HEK293 (cell line): ENCODE data around the gene ACOT12.

Experiments
- CTCF ChIA-PET: fragments of 350-600 bp; formaldehyde crosslinking; extraction: SDS; loops from one replicate; lab custom pipeline; 2021; ENCODE audit warnings: antibody characterized with exemption; lab: Yijun Ruan, JAX
- POLR2A ChIA-PET: fragments of 300-600 bp; formaldehyde crosslinking; extraction: SDS; loops from one replicate; lab custom pipeline; 2020; ENCODE audit warnings: antibody characterized with exemption, inconsistent platforms; lab: Yijun Ruan, JAX
- H3K27ac ChIP-seq: fragments of 200-500 bp; sonication (Bioruptor generic); 2 replicates; pipeline ENCODE4 v1.5.1; 2014; ENCODE audit warnings: low read depth, low read length, control low read depth, inconsistent platforms; ENCODE audit errors: extremely low read depth
- H3K36me3 ChIP-seq, 2 experiments: fragments of 200-500 bp in 1 of 2; sonication (Bioruptor generic) in 1 of 2; 1 replicate in 1 of 2; 2 replicates in 1 of 2; pipeline ENCODE4 v1.5.1; 2014 to 2017; ENCODE audit warnings: inconsistent platforms in 2 of 2, low read length in 2 of 2; ENCODE audit not compliant: control insufficient read depth in 2 of 2, insufficient read depth in 1 of 2
- H3K4me1 ChIP-seq: fragments of 200-500 bp; sonication (Bioruptor generic); 2 replicates; pipeline ENCODE4 v1.5.1; 2014; ENCODE audit warnings: mild to moderate bottlenecking, low read length, inconsistent platforms; ENCODE audit not compliant: control insufficient read depth, insufficient read depth
- H3K4me3 ChIP-seq: 2 replicates; pipeline ENCODE4 v1.5.1; 2011; ENCODE audit warnings: low read depth, mild to moderate bottlenecking, control low read depth, low read length, moderate library complexity
- H3K9me3 ChIP-seq: fragments of 200-500 bp; sonication (Bioruptor generic); 2 replicates; pipeline ENCODE4 v1.5.1; 2014; ENCODE audit warnings: low read depth, low read length, inconsistent platforms; ENCODE audit not compliant: control insufficient read depth, insufficient read depth
- BCL11B ChIP-seq: fragments of 450-650 bp; formaldehyde crosslinking; IDR thresholded peaks from 2 replicates; pipeline ENCODE4 v1.5.1; 2016; ENCODE audit warnings: low read depth, missing biosample characterization, missing genetic modification characterization
- EGR2 ChIP-seq: fragments of 450-650 bp; formaldehyde crosslinking; IDR thresholded peaks from 2 replicates; pipeline ENCODE4 v1.5.1; 2016; ENCODE audit warnings: low read depth, missing biosample characterization, missing genetic modification characterization
- SP2 ChIP-seq: fragments of 450-650 bp; formaldehyde crosslinking; IDR thresholded peaks from 2 replicates; pipeline ENCODE4 v1.5.1; 2016; ENCODE audit warnings: missing biosample characterization, missing genetic modification characterization
- ZFHX2 ChIP-seq: fragments of 450-650 bp; formaldehyde crosslinking; conservative IDR thresholded peaks from 2 replicates; pipeline ENCODE4 v1.5.1; 2016; ENCODE audit warnings: missing biosample characterization, missing genetic modification characterization
- ZNF202 ChIP-seq: fragments of 450-650 bp; formaldehyde crosslinking; IDR thresholded peaks from 2 replicates; pipeline ENCODE4 v1.5.1; 2016; ENCODE audit warnings: missing biosample characterization, missing genetic modification characterization, borderline replicate concordance
- ZNF24 ChIP-seq: fragments of 450-650 bp; formaldehyde crosslinking; IDR thresholded peaks from 2 replicates; pipeline ENCODE4 v1.5.1; 2016; ENCODE audit warnings: missing biosample characterization, missing genetic modification characterization
- ZNF274 ChIP-seq, 2 experiments: fragments of 200-500 bp in 1 of 2; fragments of 450-650 bp in 1 of 2; sonication (Bioruptor generic) in 1 of 2; formaldehyde crosslinking in 1 of 2; IDR thresholded peaks; 2 replicates each; pipeline versions ENCODE4 v1.5.1 to v1.6.1; 2014 to 2016; ENCODE audit warnings: borderline replicate concordance in 1 of 2, inconsistent platforms in 1 of 2, low read length in 1 of 2, missing biosample characterization in 1 of 2, missing genetic modification characterization in 1 of 2
- ZNF394 ChIP-seq: fragments of 450-650 bp; formaldehyde crosslinking; IDR thresholded peaks from 2 replicates; pipeline ENCODE4 v1.5.1; 2016; ENCODE audit warnings: missing biosample characterization, missing genetic modification characterization, mild to moderate bottlenecking, moderate library complexity, borderline replicate concordance
- ZNF416 ChIP-seq: fragments of 450-650 bp; formaldehyde crosslinking; IDR thresholded peaks from 2 replicates; pipeline ENCODE4 v1.5.1; 2016; ENCODE audit warnings: missing biosample characterization, missing genetic modification characterization
- ZNF426 ChIP-seq: fragments of 450-650 bp; formaldehyde crosslinking; IDR thresholded peaks from 2 replicates; pipeline ENCODE4 v1.5.1; 2017; ENCODE audit warnings: missing biosample characterization, missing genetic modification characterization, mild to moderate bottlenecking, inconsistent platforms, moderate library complexity
- ZNF433 ChIP-seq: fragments of 450-650 bp; formaldehyde crosslinking; IDR thresholded peaks from 2 replicates; pipeline ENCODE4 v1.5.1; 2016; ENCODE audit warnings: missing biosample characterization, missing genetic modification characterization, low read depth
- ZNF521 ChIP-seq: fragments of 450-650 bp; formaldehyde crosslinking; IDR thresholded peaks from 2 replicates; pipeline ENCODE4 v1.5.1; 2017; ENCODE audit warnings: missing biosample characterization, mild to moderate bottlenecking, missing genetic modification characterization
- ZNF560 ChIP-seq: fragments of 450-650 bp; formaldehyde crosslinking; IDR thresholded peaks from 2 replicates; pipeline ENCODE4 v1.5.1; 2017; ENCODE audit warnings: missing biosample characterization, missing genetic modification characterization, borderline replicate concordance
- ZNF600 ChIP-seq: fragments of 450-650 bp; formaldehyde crosslinking; IDR thresholded peaks from 2 replicates; pipeline ENCODE4 v1.5.1; 2016; ENCODE audit warnings: missing biosample characterization, missing genetic modification characterization
- ZNF677 ChIP-seq: fragments of 450-650 bp; IDR thresholded peaks from 2 replicates; pipeline ENCODE4 v1.5.0; 2018; ENCODE audit warnings: missing biosample characterization, mild to moderate bottlenecking, missing genetic modification characterization, moderate library complexity
- ZNF792 ChIP-seq: fragments of 450-650 bp; formaldehyde crosslinking; IDR thresholded peaks from 2 replicates; pipeline ENCODE4 v1.5.1; 2016; ENCODE audit warnings: missing biosample characterization, missing genetic modification characterization
- ZNF837 ChIP-seq: fragments of 450-650 bp; formaldehyde crosslinking; IDR thresholded peaks from 2 replicates; pipeline ENCODE4 v1.5.1; 2016; ENCODE audit warnings: missing biosample characterization, missing genetic modification characterization
- ZSCAN5A ChIP-seq: fragments of 450-650 bp; formaldehyde crosslinking; IDR thresholded peaks from 2 replicates; pipeline ENCODE4 v1.5.1; 2016; ENCODE audit warnings: missing biosample characterization, missing genetic modification characterization
- TF ChIP-seq, protein P1 (sequence below): fragments of 450-650 bp; formaldehyde crosslinking; IDR thresholded peaks from 2 replicates; pipeline ENCODE4 v1.5.1; 2016; ENCODE audit warnings: missing biosample characterization, missing genetic modification characterization

ACOT12 gene

DNA sequence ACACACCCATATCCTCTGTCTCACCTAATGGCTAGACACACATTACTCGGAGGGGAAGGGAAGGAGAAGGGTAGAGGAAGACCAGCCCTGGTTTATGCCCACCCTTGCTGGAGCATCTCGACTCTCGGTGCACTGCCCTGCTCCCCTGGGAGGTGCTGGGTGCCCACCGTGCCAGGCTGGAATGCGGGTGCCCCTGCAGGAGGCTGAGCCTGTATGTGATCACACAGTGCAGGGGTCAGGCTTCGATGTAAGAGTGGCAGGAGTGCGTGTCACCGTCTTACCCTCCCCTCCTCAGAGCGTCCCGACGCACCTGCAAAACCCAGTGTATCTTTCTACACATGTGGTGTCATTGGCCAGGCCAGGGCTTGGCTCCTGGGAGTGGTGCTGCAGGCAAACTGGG lies 7.3 kb upstream of the ACOT12 start:
- ChIA-PET CTCF (no interaction called here), POLR2A (interaction anchor here (0.7 kb wide), 1 partner anchor 98 kb away, joined by 4 read pairs; no protein-coding TSS in a partner anchor)
- H3K36me3 ChIP-seq: no peaks in the 10 kb centered on the region
- TF ChIP-seq ZNF792 (tag by site-specific recombination): no peak
- TF ChIP-seq ZNF274 (IDR thresholded peaks at IDR 0.05; ENCODE audit: low read length): no peak
- no peak for TF ChIP-seq ZNF274 (tag by site-specific recombination; IDR thresholded peaks at IDR 0.05; ENCODE audit: borderline replicate concordance)
- no peak for TF ChIP-seq ZNF426 (tag by site-specific recombination)
- TF ChIP-seq ZNF24 (tag by site-specific recombination): no peak
- H3K27ac ChIP-seq: no peak overlapping the region
- no peak overlapping the region for H3K4me3 ChIP-seq
- H3K4me1 ChIP-seq: no peaks in the 10 kb centered on the region
- no peaks in the 10 kb centered on the region for H3K9me3 ChIP-seq

DNA sequence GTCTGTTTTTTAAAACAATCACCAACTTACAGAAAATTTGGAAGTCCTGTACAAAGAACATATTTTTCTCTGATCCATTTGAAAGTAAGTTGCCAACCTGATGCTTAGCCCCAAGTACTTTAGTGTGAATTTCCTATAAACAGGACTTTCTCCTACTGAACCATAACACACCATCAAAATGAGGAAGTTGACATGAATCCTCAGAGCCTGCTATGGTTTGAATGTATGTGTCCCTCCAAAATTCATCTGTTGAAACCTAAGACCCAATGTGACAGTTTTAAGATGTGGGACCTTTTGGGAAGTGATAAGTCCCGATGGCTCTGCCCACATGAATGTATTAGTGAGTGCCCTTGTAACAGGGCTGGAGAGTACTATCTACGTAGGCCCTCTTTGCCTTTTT lies 6.4 kb upstream of the ACOT12 start:
- no peak for TF ChIP-seq ZNF837
- no peak for TF ChIP-seq ZNF677 (tag by site-specific recombination)
- no peak for TF ChIP-seq ZSCAN5A (tag by site-specific recombination)
- no peak for TF ChIP-seq ZNF274 (IDR thresholded peaks at IDR 0.05; ENCODE audit: low read length)
- TF ChIP-seq ZNF274 (tag by site-specific recombination; IDR thresholded peaks at IDR 0.05; ENCODE audit: borderline replicate concordance): no peak
- no peak for TF ChIP-seq SP2 (tag by site-specific recombination)
- no peak overlapping the region for H3K27ac ChIP-seq
- H3K4me3 ChIP-seq: no peak overlapping the region
- H3K9me3 ChIP-seq: no peaks in the 10 kb centered on the region
- ChIA-PET CTCF (no interaction called here), POLR2A (interaction anchor here (0.7 kb wide), 1 partner anchor 97 kb away, joined by 4 read pairs; no protein-coding TSS in a partner anchor)
- no peaks in the 10 kb centered on the region for H3K4me1 ChIP-seq
- H3K36me3 ChIP-seq: no peaks in the 10 kb centered on the region

- H3K9me3 ChIP-seq: no peaks in the 10 kb centered on the region
- no peak overlapping the region for H3K27ac ChIP-seq
- no peak overlapping the region for H3K4me3 ChIP-seq
- no peaks in the 10 kb centered on the region for H3K4me1 ChIP-seq
- ChIA-PET CTCF (no interaction called here), POLR2A (no interaction called here)
- no peaks in the 10 kb centered on the region for H3K36me3 ChIP-seq
- TF ChIP-seq, protein P1, sequence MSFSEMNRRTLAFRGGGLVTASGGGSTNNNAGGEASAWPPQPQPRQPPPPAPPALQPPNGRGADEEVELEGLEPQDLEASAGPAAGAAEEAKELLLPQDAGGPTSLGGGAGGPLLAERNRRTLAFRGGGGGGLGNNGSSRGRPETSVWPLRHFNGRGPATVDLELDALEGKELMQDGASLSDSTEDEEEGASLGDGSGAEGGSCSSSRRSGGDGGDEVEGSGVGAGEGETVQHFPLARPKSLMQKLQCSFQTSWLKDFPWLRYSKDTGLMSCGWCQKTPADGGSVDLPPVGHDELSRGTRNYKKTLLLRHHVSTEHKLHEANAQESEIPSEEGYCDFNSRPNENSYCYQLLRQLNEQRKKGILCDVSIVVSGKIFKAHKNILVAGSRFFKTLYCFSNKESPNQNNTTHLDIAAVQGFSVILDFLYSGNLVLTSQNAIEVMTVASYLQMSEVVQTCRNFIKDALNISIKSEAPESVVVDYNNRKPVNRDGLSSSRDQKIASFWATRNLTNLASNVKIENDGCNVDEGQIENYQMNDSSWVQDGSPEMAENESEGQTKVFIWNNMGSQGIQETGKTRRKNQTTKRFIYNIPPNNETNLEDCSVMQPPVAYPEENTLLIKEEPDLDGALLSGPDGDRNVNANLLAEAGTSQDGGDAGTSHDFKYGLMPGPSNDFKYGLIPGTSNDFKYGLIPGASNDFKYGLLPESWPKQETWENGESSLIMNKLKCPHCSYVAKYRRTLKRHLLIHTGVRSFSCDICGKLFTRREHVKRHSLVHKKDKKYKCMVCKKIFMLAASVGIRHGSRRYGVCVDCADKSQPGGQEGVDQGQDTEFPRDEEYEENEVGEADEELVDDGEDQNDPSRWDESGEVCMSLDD (tag by site-specific recombination): no peak
- TF ChIP-seq ZFHX2 (tag by site-specific recombination): no peak
- no peak for TF ChIP-seq ZNF394 (tag by site-specific recombination)
- TF ChIP-seq ZNF600: no peak
- TF ChIP-seq ZNF416: no peak
- TF ChIP-seq BCL11B: no peak
- TF ChIP-seq ZNF433 (tag by site-specific recombination): no peak
- no peak for TF ChIP-seq ZNF560 (tag by site-specific recombination)
- TF ChIP-seq ZNF202 (tag by site-specific recombination): no peak
- TF ChIP-seq ZNF521: no peak
- TF ChIP-seq EGR2: no peak
Observed at GRCh38 chr5:81398741-81399140, 4.8 kb upstream of the ACOT12 start.
